ENCODE measurements around the gene CRTC1.

- TF ChIP-seq CTCF (IDR thresholded peaks at IDR 0.05) (no peak), POLR2A (IDR thresholded peaks at IDR 0.05) (no peak)
Observed at GRCh38 chr19:18716857-18717256, 33.4 kb downstream of the CRTC1 start.

All from body of pancreas (tissue), 4 donors.